Natural killer cell treated with Interleukin-12 subunit alpha and Interleukin-12 subunit beta and Interleukin-15 and Interleukin-18, amount 100 ng/mL, for 72 hours (primary cell): ENCODE results near the gene ZNF17. TPM values are rescaled to one million over a fixed set of nuclear protein-coding genes. Genes with fewer than 3 reads are reported as not detected.
A peak's percentile ranks its signal among the peaks of the same experiment; 100 is the strongest.

ENCODE experiments used
- ATAC-seq, 2 donors: fragments of 150-1000 bp; cut with Tn5 transposase in 1 of 2; sonication (Bioruptor Pico), chemical (Tn5 transposase) in 1 of 2; 2 replicates each; pipeline ENCODE4 v1.10.0; 2021
- DNase-seq: peaks from one replicate; pipeline ENCODE4 v3.0.0; 2022; ENCODE audit warnings: low spot score
- H3K27ac Mint-ChIP-seq, 2 donors: 1 replicate in 1 of 2; 2 replicates in 1 of 2; pipeline ENCODE4 v1.8.0; 2022; ENCODE audit warnings: mixed read lengths in 2 of 2, mild to moderate bottlenecking in 1 of 2, moderate library complexity in 1 of 2
- H3K27me3 Mint-ChIP-seq, 2 donors: 1 replicate in 1 of 2; 2 replicates in 1 of 2; pipeline ENCODE4 v1.8.0; 2022; ENCODE audit warnings: mixed read lengths in 2 of 2
- H3K36me3 Mint-ChIP-seq: one replicate; pipeline ENCODE4 v1.8.0; 2022; ENCODE audit warnings: mixed read lengths
- H3K4me1 Mint-ChIP-seq, 2 donors: 1 replicate in 1 of 2; 2 replicates in 1 of 2; pipeline ENCODE4 v1.8.0; 2022; ENCODE audit warnings: low read depth in 2 of 2, mixed read lengths in 2 of 2, mild to moderate bottlenecking in 1 of 2
- H3K4me3 Mint-ChIP-seq: one replicate; pipeline ENCODE4 v1.8.0; 2022; ENCODE audit warnings: mixed read lengths
- H3K9me3 Mint-ChIP-seq: 2 replicates; pipeline ENCODE4 v1.8.0; 2022; ENCODE audit warnings: mixed read lengths
- total RNA-seq, 2 donors: library from RNA; stranded (reverse); gene quantifications; one replicate each; pipeline ENCODE4 v1.2.3, GENCODE V29; 2022

ZNF17 gene
- total RNA-seq, 2 donors from 2014 or later, result 10.6 to 11.1 TPM

- H3K4me3 Mint-ChIP-seq, result peak within 1 kb of the TSS; percentile 89
- peak within 1 kb of the TSS; percentile 89 to 93 for H3K27ac Mint-ChIP-seq
Measured at GRCh38 chr19:57389730-57390598, 21.0 kb upstream of the ZNF17 start, which contains the start of gene ZNF548. Gene ZNF548 (plus strand): TSS chr19:57389854. CDS start chr19:57390100, 246 bp downstream.

GRCh38 chr19:57395710-57396109 lies 15.3 kb upstream of the ZNF17 start:
- peaks cover 6% of the 10 kb centered on the region for H3K9me3 Mint-ChIP-seq
- no peak overlapping the region for H3K4me3 Mint-ChIP-seq

More at GRCh38 chr19:57389730-57390598, 21.0 kb upstream of the ZNF17 start, which contains the start of gene ZNF548:
- ATAC-seq (peak; percentile 99), DNase-seq (peak; percentile 98)
- peaks cover 5% of the 10 kb centered on the region for H3K9me3 Mint-ChIP-seq
- H3K27me3 Mint-ChIP-seq, result no peaks in the 10 kb centered on the region
- H3K36me3 Mint-ChIP-seq, result peaks cover 24% of the 10 kb centered on the region
- peaks cover 33 to 35% of the 10 kb centered on the region in 2 donors for H3K4me1 Mint-ChIP-seq

GRCh38 chr19:57398868-57399267 lies 12.1 kb upstream of the ZNF17 start:
- H3K4me1 Mint-ChIP-seq, result peaks cover 9 to 20% of the 10 kb centered on the region in 2 donors
- ATAC-seq (no peak), DNase-seq (no peak)
- peaks cover 58% of the 10 kb centered on the region for H3K36me3 Mint-ChIP-seq
- no peak overlapping the region for H3K4me3 Mint-ChIP-seq
- H3K9me3 Mint-ChIP-seq, result peaks cover 5% of the 10 kb centered on the region
- no peaks in the 10 kb centered on the region for H3K27me3 Mint-ChIP-seq
- H3K27ac Mint-ChIP-seq, result no peak overlapping the region

More at GRCh38 chr19:57395710-57396109, 15.3 kb upstream of the ZNF17 start:
- no peak for ATAC-seq
- no peak overlapping the region for H3K27ac Mint-ChIP-seq
- no peaks in the 10 kb centered on the region for H3K27me3 Mint-ChIP-seq
- DNase-seq, result no peak
- peaks cover 16 to 31% of the 10 kb centered on the region in 2 donors for H3K4me1 Mint-ChIP-seq
- H3K36me3 Mint-ChIP-seq, result peaks cover 55% of the 10 kb centered on the region

DNA sequence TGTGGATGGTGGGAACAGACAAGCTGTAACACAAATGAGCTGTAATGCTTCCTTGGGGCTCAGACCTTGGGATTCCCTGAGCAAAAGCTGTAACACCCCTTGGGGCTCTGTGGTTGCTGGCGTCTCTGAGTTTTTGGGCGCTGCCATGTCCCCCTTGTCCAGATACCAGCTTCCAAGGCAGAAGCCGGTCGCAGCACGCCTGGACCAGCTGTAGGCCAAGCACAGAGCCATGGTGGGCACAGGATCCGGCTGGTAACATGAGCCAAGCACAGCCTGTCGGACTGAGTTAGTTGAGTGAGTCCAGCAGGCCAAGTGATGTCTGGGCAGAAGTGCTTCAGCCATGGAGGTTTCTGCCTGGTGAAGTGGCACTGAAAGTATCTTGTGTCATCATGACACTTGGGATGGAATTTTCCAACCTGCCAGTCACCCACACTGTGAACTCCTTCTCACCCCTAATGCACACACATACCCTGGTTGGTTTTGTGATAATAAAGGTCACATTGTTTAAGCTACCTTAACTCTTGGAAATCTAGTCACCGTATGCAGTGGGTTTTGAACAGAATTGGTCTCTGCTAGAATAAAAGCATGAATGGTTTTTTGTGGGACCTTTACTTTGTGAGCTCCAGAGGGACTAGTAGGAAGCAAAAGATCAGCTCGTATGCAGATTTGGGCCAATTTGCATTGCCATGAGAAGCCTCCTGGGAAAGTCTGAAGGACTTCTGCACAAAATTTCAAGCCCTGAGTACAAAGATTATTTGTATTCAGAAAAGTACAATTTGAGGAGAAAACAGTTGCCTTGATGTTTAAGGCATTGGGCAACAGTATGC lies 7.0 kb upstream of the ZNF17 start:
- H3K9me3 Mint-ChIP-seq, result peaks cover 5% of the 10 kb centered on the region
- no peak overlapping the region for H3K27ac Mint-ChIP-seq
- H3K27me3 Mint-ChIP-seq, result no peaks in the 10 kb centered on the region
- H3K4me1 Mint-ChIP-seq, result peaks cover 7% of the 10 kb centered on the region in 2 donors
- no peak overlapping the region for H3K4me3 Mint-ChIP-seq
- no peak for DNase-seq
- no peak for ATAC-seq
- peaks cover 12% of the 10 kb centered on the region for H3K36me3 Mint-ChIP-seq

DNA sequence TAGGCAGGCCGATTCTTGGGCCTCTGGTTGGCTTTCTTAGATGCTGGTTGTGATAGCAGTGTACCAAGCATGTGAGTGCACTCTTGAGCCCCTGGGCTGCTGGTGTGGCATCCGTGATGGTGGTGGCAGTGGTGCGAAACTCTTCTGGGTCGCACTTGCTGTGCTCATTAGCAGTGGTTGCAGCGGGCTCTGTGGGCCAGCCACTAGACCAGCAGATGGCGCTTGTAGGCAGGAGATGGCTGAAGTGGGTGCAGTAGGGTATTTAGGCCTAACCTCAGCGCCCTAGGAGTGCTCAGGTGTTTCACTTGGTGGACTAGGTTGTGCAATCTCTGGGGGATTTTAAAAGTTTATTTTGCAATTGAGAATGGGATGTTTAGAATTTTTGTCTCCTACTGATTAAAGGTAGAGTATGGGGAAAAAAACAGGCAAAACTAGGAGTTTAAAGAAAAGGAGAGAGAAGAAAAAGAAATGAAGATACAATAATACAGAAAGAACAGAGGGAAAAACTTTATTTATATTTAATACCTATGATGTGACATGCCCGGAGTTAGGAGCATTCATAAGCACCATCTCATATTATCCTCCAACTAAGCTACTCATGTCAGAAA lies 4.3 kb upstream of the ZNF17 start:
- peak in 1 of 2 donors; percentile 37 for ATAC-seq
- H3K27ac Mint-ChIP-seq, result no peak overlapping the region

GRCh38 chr19:57419439-57419838 lies 8.5 kb downstream of the ZNF17 start:
- Mint-ChIP-seq H3K4me3 (no peak overlapping the region), H3K27me3 (no peaks in the 10 kb centered on the region), H3K4me1 (peaks cover 12 to 14% of the 10 kb centered on the region in 2 donors), H3K27ac (no peak overlapping the region), H3K36me3 (peaks cover 66% of the 10 kb centered on the region), H3K9me3 (peaks cover 27% of the 10 kb centered on the region)
- ATAC-seq, result no peak
- no peak for DNase-seq

More for the DNA sequence above, 4.3 kb upstream of the ZNF17 start:
- no peaks in the 10 kb centered on the region for H3K36me3 Mint-ChIP-seq
- H3K4me3 Mint-ChIP-seq, result no peak overlapping the region
- no peaks in the 10 kb centered on the region for H3K27me3 Mint-ChIP-seq
- peaks cover 16 to 19% of the 10 kb centered on the region in 2 donors for H3K4me1 Mint-ChIP-seq
- peak; percentile 65 for DNase-seq
- H3K9me3 Mint-ChIP-seq, result no peaks in the 10 kb centered on the region

DNA sequence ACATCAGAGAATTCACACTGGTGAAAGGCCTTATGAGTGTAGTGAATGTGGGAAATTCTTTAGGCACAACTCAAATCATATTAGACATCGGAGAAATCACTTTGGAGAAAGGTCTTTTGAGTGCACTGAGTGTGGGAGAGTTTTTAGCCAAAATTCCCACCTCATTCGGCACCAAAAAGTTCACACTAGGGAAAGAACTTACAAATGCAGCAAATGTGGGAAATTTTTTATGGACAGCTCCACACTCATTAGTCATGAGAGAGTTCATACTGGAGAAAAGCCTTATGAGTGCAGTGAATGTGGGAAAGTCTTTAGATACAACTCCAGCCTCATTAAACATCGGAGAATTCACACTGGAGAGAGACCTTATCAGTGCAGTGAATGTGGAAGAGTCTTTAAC lies 10.1 kb downstream of the ZNF17 start:
- no peak overlapping the region for H3K4me3 Mint-ChIP-seq
- H3K9me3 Mint-ChIP-seq, result peaks cover 20% of the 10 kb centered on the region
- H3K27ac Mint-ChIP-seq, result no peak overlapping the region
- ATAC-seq (no peak), DNase-seq (no peak)
- H3K36me3 Mint-ChIP-seq, result peaks cover 53% of the 10 kb centered on the region
- no peaks in the 10 kb centered on the region for H3K27me3 Mint-ChIP-seq
- peaks cover 2 to 5% of the 10 kb centered on the region in 2 donors for H3K4me1 Mint-ChIP-seq

DNA sequence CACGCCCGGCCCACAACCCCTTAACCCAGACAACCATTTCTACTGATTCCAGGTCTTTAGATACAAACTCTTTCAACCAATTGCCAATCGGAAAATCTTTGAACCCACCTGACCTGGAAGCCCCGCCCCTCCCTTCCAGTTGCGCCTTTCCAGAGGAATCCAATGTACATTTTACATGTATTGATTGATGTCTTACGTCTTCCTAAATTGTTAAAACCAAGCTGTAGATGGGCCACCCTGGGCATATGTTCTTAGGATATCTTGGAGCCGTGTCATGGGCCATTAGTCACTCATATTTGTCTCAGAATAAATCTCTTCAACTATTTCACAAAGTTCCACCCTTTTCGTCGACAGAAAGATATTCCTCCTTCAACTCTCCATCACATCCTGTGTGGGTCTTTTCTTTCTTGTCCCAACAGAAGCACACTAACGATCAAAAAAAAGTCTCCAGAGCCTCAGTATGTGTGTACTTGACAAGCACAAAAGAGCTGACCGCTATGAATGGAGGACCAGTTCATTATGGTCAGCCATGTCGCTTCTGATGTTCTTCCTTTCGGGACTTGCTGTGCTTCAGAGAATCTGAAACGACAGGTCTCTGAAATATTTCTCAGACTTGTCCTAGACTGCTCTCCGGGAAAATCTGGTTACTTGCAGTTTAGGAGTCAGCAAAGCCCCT lies 23.6 kb downstream of the ZNF17 start:
- DNase-seq (no peak), ATAC-seq (no peak)
- H3K9me3 Mint-ChIP-seq, result peaks cover 3% of the 10 kb centered on the region
- peaks cover 29% of the 10 kb centered on the region for H3K36me3 Mint-ChIP-seq
- H3K4me3 Mint-ChIP-seq, result peak overlapping the region; percentile 89
- peaks cover 21 to 27% of the 10 kb centered on the region in 2 donors for H3K4me1 Mint-ChIP-seq
- no peaks in the 10 kb centered on the region for H3K27me3 Mint-ChIP-seq
- peak overlapping the region; percentile 62 to 92 for H3K27ac Mint-ChIP-seq

- ATAC-seq, result peak; percentile 100
- Mint-ChIP-seq H3K4me3 (peak within 1 kb of the TSS; percentile 89), H3K9me3 (peaks cover 11% of the 10 kb centered on the region), H3K27ac (peak within 1 kb of the TSS; percentile 62 to 92), H3K4me1 (peaks cover 21 to 32% of the 10 kb centered on the region in 2 donors), H3K36me3 (peaks cover 35% of the 10 kb centered on the region), H3K27me3 (no peaks in the 10 kb centered on the region)
- DNase-seq, result peak; percentile 98
Measured at GRCh38 chr19:57435062-57435978, 24.4 kb downstream of the ZNF17 start, which contains the start of gene ZNF749. Gene ZNF749 (plus strand): TSS chr19:57435325. CDS start chr19:57435579, 254 bp downstream.

- DNase-seq, result no peak
- H3K27ac Mint-ChIP-seq, result peak overlapping the region in 1 of 2 donors; percentile 92
- no peaks in the 10 kb centered on the region for H3K27me3 Mint-ChIP-seq
- no peak for ATAC-seq
- H3K4me1 Mint-ChIP-seq, result peaks cover 21 to 35% of the 10 kb centered on the region in 2 donors
- H3K36me3 Mint-ChIP-seq, result peaks cover 36% of the 10 kb centered on the region
- H3K4me3 Mint-ChIP-seq, result peak overlapping the region; percentile 89
- peaks cover 13% of the 10 kb centered on the region for H3K9me3 Mint-ChIP-seq
Measured at GRCh38 chr19:57436417-57436816, 25.5 kb downstream of the ZNF17 start.

DNA sequence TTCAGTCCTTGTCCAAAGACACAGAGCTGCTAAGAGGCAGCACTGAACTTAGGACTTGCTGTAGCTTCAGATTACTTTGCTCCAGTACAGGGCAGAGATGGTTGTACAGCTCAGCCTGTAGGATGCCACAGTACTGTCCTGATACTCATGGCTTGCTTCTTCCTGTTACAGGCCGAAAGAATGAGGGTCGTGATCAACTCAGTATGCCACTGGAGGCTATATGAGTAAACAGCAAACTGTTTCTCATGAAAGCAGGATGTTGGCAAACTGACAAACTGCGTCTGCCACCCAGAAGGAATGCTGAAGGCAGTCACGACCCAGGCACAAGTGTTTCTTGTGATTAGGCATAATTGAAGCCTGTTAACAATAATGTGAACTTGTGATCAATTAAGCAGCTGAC lies 27.0 kb downstream of the ZNF17 start:
- H3K9me3 Mint-ChIP-seq, result peaks cover 17% of the 10 kb centered on the region
- DNase-seq (no peak), ATAC-seq (no peak)
- H3K4me1 Mint-ChIP-seq, result peaks cover 21 to 35% of the 10 kb centered on the region in 2 donors
- peaks cover 50% of the 10 kb centered on the region for H3K36me3 Mint-ChIP-seq
- H3K27ac Mint-ChIP-seq, result no peak overlapping the region
- H3K4me3 Mint-ChIP-seq, result no peak overlapping the region
- H3K27me3 Mint-ChIP-seq, result no peaks in the 10 kb centered on the region

- no peak overlapping the region for H3K27ac Mint-ChIP-seq
- H3K27me3 Mint-ChIP-seq, result no peaks in the 10 kb centered on the region
- H3K4me1 Mint-ChIP-seq, result peaks cover 21 to 35% of the 10 kb centered on the region in 2 donors
- DNase-seq (no peak), ATAC-seq (no peak)
- H3K4me3 Mint-ChIP-seq, result no peak overlapping the region
- H3K36me3 Mint-ChIP-seq, result peaks cover 60% of the 10 kb centered on the region
- H3K9me3 Mint-ChIP-seq, result peaks cover 20% of the 10 kb centered on the region
Measured at GRCh38 chr19:57438925-57439324, 28.0 kb downstream of the ZNF17 start.
